Measurements from ENCODE around the gene PRIM1. TPM values are rescaled to one million over a fixed set of nuclear protein-coding genes. Genes with fewer than 3 reads are reported as not detected.

The PRIM1 gene
- 9.5 and 29.7 TPM in 2 replicates for total RNA-seq

DNA sequence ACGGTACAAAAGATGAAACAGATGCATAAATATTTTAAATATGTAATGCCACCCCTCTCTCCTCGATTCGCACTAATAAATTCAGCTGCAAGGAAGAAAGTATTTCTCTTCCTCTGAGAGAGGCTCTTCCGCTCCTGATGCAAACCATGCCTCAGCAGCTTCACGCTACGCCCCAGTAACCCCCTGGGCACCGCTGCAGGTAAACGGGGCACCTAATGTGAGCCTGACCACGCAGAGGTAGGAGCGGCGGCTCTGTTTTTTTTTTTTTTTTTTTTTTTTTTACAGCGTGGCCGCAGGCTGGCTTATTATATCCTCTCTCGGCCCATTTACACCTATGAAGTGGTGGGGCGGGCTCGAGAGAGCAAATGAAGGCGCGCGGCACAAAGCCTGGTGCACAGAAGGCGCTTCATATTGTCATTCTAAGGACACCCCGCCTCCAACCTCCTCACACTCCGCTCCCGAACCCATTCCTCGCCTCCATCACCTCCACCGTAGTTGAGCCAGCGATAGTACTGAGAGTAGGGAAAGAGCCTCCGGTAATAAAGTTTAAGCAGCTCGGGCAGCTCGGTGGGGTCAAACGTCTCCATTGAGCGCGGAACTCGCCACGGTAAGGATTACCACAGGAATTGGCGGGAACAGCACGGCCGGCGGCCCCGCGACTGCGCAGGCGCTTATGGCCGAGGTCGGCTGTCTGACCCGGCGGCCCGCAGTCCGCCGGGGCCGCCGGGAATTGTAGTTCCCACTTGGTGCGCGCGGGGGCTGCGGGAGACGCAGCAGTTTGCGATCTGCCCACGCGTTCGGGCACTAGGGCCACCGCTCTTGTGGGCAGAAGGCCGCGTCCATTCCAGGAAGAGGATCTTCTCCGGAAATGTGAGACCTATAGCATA, at the start of gene PRIM1:
PRIM1 (minus strand) TSS at position 612 of the 887 bp plus-strand sequence; CDS start at position 587, 25 bp downstream.

GRCh38 chr12:56724972-56725722, 27.0 kb downstream of the PRIM1 start, which contains the start of gene NACA:
Gene NACA, minus strand, starts transcription at chr12:56725299. Its CDS starts 778 bp downstream, at chr12:56724521.

DNA sequence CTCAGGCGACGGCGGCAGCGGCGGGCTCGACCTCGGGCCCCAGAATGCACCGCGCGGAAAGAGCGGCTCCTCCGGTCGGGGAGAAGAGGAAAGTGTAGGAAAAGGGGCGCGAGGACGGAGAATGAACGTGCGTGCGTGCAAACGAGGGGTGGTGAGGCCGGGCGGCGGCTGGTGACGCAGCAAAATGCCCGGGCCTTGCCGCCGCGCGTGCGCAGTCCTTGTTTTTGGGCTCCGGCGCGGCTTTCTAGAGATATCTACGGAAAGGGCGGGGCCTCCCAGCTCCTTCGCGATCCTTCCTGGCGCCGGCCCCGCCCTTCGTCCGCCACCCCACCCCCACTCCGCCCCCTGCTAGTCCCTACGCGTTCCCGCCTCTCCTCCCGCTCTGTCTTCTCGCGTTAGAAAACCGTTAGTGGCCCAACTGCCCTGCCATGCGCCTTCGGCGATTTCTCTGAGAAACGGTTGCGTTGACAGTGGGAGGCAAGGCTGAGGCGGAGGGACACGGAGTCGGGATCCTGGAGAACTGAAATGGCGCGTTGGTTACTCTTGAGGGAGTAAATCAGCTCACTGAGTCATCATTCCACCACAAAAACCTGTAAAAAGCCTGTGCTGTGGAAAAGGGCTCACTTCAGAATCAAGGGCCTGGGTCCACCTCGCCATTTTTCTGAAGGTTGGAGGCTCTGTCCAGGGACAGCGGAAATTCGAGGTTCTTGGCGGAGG, 63.8 kb downstream of the PRIM1 start, which contains the start of gene PTGES3:
PTGES3 (minus strand) TSS at position 156 of the 717 bp plus-strand sequence. CDS start 285 bp downstream, outside the sequence.

Other genes starting within 250 kb of the PRIM1 start
- 6.8 and 8.6 TPM in 2 replicates for gene RBMS2, start 230.5 kb downstream of the PRIM1 start, total RNA-seq
- gene BAZ2A, start 122.0 kb downstream of the PRIM1 start, total RNA-seq, result 20.2 and 20.9 TPM in 2 replicates
- 483 and 651 TPM in 2 replicates for gene ATP5F1B, start 106.3 kb downstream of the PRIM1 start, total RNA-seq
- 68.5 and 104 TPM in 2 replicates for gene PTGES3, start 64.0 kb downstream of the PRIM1 start, total RNA-seq
- gene NACA, start 27.0 kb downstream of the PRIM1 start, total RNA-seq, result 1,021 and 1,089 TPM in 2 replicates
- gene HSD17B6, start 11.0 kb upstream of the PRIM1 start, total RNA-seq, result 2.8 and 22.1 TPM in 2 replicates
- gene SDR9C7, start 182.1 kb upstream of the PRIM1 start, total RNA-seq, result not detected in 2 replicates
- gene RDH16, start 205.3 kb upstream of the PRIM1 start, total RNA-seq, result 0.22 and 0.25 TPM in 2 replicates

Data from uterine smooth muscle cell (primary cell).